NCI-H446 (cell line): ENCODE measurements around the gene IL1RAPL2.
"Not testable (repeated sequence)": the region's sequence is repeated elsewhere in the genome, so short reads cannot be mapped to it uniquely, and the experiment has no call there.

ENCODE experiments used
- DNase-seq, 2 experiments: peaks; one replicate each; lab custom pipeline; 2025; lab: John Stamatoyannopoulos, UW

IL1RAPL2 gene

DNA sequence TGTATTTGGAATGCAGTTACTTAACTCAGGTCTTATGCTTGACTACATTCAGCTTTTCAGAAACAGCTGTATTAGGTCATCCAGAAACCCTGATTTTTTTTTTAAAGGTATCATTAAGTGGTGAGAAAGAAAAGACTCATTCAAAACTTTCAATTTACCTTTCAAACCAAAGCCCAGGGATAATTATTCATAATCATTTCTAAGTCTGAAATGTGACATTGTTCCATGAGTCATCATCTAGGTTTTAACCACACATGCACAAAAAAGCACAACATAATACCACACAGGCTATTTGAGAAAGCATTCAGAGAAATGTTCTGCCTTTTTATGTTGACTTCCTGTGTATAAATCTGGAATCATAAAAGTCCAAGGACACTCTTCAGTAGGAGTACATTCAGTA lies 288.2 kb downstream of the IL1RAPL2 start:
- no peak for DNase-seq

DNA sequence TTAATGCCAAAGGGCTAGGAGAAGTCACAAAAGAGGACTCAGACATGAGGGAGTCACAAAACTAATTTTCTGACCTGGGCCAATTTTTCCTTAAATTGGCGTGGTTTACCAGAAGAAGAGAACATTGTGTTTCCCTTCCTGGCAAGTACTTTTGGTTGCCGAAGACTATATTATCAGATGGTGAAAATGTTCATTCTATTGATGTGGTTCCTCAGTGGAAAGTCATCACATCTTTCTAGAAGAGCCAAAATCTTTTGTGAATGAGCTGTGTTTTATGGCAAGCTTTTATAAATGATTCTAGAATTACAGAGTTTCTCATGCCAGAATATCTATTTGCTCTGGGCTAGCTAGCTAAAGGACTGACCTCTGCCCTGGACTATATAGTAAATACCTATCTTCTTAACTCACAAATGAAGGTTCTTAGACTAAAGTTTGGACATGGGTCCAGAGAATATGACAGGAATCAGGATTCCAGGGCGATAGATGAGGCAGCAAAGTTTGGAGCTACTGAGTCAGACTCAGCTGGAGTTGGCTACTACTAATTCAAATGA lies 288.9 kb downstream of the IL1RAPL2 start:
- DNase-seq = no peak

DNA sequence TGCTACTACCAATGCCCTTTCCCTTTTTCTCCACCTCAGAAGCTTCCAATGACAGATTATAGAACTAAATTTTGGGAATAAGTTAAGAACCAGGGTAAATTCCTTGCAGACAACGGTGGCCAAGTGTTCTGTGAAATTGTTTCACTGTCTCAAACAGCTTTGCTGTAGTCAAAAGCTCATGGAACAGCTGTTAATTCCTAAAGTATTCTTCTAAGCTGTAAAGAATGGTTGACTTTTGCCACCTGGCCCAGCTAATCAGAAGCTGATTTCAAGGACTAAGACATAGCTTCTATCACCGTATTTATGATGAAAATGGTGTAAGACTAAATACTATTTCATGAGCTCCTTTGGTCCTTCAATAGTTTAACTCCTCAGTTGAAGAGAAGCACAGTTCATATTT lies 297.5 kb downstream of the IL1RAPL2 start:
- DNase-seq = no peak

DNA sequence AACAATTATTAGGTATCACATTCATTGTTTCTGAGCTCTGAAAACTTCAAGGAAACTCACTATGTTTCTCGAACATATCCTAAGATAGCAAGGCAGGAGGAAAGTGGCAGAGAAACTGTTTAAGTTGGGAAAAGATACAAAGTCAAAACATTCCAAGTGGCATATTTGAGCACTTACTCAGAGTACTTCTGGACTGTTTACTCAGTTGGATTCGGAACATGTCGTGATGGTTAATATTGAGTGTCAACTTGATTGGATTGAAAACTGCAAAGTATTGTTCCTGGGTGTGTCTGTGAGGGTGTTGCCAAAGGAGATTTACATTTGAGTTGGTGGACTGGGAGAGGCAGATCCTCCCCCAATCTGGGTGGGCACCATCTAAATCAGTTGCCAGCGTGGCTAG lies 298.3 kb downstream of the IL1RAPL2 start:
- DNase-seq = no peak

DNA sequence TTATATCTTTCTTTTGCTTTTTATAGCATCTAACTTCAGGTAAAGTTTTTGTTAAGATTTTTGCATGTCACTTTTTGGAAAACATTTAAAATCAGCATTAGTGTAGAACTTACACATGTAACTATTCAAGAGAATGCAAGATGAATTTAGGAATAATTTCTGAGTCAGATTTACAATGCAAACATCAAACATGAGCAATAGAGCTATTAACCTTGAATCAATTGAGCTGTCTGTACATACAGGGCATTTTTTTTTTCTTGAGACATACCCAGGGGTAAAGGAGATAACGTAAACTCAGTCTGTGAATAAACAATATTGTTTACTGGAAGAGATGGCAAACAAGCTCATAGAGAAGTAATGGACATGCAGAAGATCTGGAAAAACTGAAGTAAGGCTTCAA lies 311.5 kb downstream of the IL1RAPL2 start:
- no peak for DNase-seq

DNA sequence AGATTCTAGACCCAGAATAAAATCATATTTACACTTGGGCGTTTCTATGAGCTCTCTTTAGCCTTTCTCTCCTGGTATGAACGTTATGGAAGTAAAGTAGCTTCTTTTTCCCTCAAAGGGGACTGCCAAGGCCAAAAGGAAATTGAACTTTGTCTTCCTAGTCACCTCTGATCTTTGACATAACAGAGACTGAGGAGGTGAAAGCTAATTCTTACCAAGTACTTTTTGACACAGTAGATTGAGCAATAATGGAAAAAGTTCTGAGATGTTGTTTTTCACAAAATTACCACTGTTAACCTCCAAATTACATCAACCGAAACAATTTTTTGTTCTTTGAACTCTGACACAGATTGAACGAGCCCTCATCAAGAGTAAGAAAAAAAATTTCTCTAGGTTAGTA lies 336.1 kb downstream of the IL1RAPL2 start:
- no peak for DNase-seq

DNA sequence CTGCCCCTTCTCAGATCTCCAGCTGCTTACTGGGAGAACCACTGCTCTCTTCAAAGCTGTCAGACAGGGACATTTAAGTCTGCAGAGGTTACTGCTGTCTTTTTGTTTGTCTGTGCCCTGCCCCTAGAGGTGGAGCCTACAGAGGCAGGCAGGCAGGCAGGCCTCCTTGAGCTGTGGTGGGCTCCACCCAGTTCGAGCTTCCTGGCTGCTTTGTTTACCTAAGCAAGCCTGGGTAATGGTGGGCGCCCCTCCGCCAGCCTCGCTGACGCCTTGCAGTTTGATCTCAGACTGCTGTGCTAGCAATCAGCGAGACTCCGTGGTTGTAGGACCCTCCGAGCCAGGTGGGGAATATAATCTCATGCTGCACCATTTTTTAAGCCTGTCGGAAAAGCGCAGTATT lies 343.7 kb downstream of the IL1RAPL2 start:
- not testable (repeated sequence) for DNase-seq

DNA sequence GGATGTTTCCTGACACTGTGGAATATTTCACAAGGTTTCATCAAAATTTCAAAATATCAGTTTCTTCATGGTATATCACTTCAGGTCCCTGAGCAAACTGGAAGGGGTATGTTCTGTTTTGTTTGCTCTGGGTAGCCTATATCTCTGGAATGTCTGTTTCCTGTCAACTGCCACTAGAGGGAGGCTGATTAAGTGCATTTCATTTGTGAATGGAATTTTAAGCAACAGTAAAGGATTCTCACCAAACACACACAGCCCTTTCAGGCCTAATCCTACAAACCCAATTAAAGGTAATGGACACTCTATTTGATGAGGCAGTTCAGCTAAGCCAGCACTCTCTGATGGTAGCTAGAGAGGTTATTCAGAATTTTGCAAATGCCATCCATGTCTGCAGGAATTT lies 347.3 kb downstream of the IL1RAPL2 start:
- DNase-seq = peak in 1 of 2 experiments; percentile 11

DNA sequence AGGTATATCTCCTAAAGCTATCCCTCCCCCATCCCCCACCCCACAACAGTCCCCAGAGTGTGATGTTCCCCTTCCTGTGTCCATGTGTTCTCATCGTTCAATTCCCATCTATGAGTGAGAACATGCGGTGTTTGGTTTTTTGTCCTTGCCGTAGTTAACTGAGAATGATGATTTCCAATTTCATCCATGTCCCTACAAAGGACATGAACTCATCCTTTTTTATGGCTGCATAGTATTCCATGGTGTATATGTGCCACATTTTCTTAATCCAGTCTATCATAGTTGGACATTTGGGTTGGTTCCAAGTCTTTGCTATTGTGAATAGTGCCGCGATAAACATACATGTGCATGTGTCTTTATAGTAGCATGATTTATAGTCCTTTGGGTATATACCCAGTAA lies 348.7 kb downstream of the IL1RAPL2 start:
- not testable (repeated sequence) for DNase-seq

DNA sequence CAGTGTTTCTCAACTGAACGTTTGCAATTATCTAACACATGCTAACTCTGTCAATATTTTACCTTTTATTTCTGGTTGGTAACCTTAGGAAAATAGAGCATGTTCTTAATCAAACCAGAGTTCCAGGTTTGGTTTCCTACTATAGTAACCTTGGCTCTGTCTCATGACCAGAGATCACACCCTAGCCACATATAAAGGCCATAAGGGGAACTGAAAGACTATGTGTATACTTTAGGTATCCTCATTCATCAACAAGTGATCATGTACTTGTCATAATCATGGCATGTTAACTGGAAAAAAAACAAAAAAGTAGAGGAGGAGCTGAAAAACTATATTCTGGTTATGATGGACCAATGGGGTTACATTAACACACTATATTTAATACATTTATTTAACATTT lies 352.1 kb downstream of the IL1RAPL2 start:
- DNase-seq = no peak

DNA sequence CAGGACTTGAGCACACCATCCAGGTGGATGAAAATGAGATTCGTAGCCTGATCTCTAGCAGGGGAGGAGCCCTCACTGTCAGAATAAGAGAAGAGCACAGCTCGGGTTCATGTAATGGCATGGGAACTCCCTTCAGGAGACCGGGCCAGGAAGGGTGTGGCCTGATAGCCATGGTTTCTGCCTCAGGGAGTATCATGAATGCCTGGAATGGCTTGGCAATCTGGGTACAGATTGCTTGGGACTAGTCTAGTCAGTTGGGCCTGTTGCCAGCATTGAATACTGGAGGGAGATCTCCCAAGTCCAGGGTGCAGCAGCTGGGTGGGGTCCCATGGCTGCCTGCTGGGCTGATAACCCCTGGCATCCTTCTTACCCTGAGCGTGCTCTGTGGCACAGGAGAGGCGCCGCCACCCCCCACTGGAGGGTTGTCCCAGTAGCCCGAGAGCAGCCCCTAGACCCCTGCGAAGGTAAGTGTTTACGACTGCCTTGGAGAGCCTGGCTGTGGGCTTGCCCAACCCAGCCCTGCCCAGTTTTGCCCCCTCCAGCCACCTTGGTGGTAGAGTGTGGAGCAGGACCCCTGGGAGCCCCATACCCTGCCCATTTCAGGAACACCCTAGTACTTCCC lies 355.7 kb downstream of the IL1RAPL2 start:
- peak in 1 of 2 experiments; percentile 72 for DNase-seq

DNA sequence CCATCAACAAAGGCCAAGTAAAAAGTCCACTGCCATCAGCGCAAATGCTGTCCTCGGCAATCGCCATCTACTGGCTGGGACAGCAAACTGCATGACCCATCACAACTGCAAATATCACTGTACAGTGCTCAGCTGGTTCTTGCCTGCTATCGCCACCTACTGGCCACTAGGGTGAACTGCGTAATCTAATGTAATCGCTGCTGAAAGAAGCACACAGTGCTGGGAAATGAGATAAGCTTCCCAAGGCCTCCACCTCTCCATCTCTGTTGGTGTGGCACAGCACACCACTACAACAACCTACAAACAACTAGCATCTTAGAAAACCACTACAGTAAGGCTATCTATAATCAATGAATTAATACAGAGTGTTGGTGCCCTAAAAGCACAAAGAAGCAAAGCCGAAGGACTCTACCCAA lies 356.2 kb downstream of the IL1RAPL2 start:
- DNase-seq = peak; percentile 55 to 84

DNA sequence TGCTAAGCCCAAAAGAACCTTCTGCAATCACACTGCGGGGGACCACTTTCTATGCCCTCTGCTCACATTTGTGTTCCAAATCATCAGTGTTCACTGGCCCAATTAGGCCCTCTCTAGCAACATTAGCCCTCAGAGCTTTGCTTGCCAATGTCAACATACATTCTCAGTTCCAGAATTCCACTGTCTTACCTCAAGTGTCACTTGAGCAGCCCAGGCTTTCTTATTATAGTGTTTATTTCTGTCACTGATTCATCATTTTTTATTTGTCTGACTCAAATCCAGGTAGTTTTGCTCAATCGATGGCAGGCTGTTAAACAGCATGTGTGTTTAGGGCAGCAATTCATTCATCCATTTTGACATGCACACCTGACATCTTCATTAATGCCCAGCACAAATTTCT lies 363.3 kb downstream of the IL1RAPL2 start:
- no peak for DNase-seq

DNA sequence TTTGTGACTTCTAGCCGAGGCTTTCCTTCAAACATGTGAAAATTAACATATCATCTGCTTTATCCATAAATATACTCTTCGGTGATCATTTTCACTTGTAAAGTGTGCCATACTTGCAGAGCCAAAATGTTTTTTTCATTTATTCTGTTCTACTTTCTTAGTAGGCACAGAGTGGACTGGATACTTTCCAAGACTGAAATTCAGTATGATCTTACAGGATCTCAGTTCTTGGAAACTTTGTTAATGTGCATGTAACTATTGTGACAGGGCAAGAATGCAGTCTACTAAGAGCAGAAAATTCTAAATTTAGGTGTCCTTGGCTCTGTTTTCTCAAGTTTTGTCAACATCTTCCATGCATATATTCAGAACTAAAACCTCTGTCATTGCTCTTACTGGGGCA lies 369.6 kb downstream of the IL1RAPL2 start:
- DNase-seq = no peak

DNA sequence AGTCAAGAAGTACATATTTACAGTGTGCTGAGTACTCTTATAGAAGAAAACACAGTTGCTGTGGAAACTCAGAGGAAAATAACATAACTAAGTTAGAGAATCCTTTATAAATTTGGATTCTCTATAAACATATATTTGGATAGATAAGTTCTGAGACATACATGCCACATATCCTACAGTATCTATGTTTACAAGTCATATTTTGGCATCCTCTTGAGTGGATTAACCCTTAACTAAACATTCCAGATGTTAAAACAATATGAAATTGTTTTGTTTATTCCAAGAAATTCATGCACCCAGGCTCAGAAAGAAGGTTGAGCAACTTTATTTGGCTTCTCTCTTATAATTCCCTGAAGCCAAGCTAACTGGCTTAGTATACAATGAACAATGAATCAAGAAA lies 387.3 kb downstream of the IL1RAPL2 start:
- DNase-seq = no peak

DNA sequence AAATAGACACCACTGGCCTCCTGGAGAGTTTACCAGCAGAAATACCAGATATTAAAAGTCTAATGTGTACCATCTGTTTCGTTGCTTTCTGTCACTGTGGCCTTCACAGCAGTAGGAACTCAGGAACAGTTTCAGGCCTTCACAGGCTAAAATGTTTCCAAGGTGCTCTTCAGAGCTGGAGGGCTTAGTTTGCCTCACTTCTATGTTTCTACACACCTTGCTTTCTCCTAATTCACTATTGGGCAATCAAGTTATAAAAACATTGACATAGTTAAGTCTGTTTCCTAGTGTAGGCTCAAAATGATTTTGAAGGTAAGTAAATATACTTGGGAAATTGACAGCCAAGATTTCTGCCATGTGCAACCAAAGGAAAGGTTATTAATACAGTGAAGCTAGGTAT lies 395.9 kb downstream of the IL1RAPL2 start:
- no peak for DNase-seq

DNA sequence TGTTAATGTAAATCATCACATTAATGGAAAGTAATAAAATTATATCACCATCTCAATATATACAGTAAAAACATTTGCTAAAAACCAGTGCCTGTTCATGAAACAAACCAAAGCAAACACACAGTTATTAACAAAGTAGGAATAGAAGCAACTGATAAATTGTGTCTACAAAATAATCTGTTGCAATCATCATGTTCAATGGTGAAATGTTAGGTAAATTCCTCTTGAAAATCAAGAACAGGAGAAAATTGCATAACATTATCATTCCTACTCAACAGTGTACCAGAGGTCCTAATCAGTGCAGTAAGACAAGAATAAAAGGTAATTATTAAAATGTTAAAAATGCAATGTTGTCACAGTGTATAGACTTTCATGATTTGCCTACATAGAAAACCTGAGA lies 402.2 kb downstream of the IL1RAPL2 start:
- DNase-seq = no peak

DNA sequence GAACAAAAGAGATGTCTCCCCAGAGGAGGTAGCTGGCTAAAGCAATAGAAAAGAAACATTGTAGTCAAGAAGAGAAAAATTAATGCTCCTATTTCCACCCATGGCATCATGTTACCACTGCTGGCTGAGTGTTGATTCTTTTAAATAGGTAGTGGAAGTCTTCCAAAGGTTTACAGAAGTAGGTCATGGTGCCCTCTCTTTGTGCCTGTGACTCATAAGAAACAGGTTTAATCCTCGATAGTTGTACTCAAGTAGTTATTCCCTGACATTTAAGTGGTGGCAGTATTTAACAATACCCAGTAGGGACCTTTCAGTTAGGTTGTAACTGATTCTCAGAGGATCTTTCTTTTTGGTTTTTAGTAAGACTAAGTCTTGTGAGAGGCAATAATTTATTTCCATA lies 406.7 kb downstream of the IL1RAPL2 start:
- no peak for DNase-seq

DNA sequence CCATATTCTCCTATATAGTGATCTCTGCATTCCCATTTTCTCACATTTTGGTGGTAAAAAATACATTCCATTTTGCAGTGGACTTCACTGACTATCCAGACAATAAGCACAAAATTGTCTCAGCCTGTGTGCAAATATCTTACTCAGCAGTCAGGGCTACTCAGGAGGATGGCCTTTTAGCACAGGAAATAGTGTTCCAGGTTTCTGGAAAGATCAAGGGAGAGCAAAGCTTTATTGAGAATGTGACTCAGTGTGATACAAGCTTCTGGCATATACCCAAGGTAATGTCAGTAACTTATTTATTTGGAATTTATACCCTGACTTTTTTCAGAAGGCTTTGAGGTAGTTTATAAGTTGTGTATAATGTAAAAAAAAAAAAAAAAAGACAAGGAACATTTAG lies 421.1 kb downstream of the IL1RAPL2 start:
- no peak for DNase-seq

DNA sequence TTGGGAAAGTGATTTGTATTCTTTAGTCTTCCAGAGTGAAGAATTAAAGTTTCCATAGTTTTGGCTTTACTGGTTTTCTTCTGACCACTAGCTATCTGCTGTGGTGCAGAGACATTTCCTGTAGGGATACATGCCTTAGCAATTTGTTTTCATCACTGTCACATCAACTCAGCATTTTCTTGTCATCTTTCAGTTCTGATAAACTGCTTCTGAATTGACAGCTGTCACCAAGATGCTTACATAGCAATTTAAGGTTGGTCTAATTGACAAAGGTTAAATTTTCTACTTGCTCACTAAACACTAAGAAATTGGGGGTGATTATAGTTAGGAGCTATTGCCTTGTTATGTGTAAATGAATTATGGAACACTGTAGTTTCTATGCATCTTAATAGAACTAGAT lies 422.0 kb downstream of the IL1RAPL2 start:
- no peak for DNase-seq

DNA sequence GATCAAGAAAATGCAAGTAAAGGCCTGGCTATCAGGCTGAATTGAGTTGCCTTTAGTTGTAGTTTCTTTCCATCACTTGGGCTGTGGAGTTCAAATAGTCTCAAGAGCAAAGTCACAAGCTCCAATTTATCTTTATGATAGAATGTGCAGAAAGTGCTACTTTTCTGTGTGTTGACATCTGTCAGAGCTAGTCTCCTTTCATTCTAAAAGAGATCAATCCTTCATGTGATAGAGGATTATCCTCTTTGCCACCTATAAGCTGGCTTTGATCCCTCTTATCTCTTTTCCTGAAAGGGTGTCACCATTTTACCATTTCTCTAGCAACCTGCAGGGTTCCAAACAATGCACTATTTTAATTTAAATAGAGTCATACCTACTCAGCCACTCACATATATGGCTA lies 429.5 kb downstream of the IL1RAPL2 start:
- no peak for DNase-seq

DNA sequence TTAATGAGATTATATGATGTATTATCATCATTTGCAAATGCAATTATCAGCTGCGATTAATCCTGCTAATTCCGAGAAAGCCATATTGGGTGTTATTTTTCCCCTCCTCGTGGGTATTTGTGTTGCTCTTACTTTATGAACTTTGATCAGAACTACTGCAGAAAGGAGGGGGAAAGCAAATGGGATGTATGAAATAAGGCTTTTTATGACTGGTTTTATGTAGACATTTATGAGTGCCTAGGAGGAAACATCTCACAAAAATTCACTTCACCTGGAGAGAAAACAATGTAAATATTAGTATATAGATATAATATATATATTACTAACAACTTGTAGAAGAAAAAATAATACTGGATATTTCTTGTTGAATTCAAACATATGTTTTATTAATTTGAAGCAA lies 440.1 kb downstream of the IL1RAPL2 start:
- no peak for DNase-seq

DNA sequence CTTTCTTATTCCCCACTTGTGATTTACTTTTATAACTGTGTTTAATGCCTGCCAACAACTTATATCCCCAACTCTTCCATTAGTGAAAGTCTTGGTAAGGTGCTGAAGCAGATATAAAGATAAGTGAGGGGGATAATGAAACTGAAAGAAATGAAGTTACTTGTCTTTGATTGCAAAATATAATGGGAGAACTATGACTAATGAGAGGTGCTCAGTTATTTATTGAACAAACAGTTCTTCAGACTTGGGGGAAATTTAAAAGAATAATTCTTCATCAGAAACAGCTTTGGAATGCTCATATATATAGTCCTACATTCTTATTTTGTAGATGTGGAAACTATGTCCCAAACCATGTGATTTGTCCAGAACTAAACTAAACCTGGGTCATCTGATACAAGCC lies 441.0 kb downstream of the IL1RAPL2 start:
- no peak for DNase-seq

DNA sequence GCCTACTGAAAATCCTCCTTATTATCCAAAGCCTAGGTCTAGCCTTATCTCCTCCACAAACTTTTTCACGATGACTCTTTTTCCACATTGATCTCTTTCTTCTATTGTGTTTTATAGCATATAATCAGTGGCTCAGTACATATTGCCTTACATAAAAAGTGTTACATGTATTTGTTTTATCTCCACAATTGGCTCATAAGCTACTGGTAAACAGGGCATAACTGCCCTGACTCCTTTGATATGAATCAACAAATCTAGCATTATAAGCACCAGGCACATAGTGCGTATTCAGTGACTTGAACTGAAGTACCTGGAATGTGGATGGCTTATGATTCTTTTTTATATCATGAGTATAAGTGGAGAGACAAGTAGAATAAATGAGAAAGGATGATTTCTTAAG lies 447.7 kb downstream of the IL1RAPL2 start:
- no peak for DNase-seq
